ENCODE results near the gene HAS3.
"Not testable (repeated sequence)": the region's sequence is repeated elsewhere in the genome, so short reads cannot be mapped to it uniquely, and the experiment has no call there.

HAS3 gene

GRCh38 chr16:69118468-69118867 lies 13.0 kb downstream of the HAS3 start:
- Histone ChIP-seq H3K27me3 (ENCODE audit: control insufficient read depth, insufficient read depth, low read length) (no peaks in the 10 kb centered on the region), H3K4me1 (ENCODE audit: control insufficient read depth, insufficient read depth, low read length) (no peaks in the 10 kb centered on the region), H3K36me3 (ENCODE audit: control insufficient read depth, insufficient read depth, low read length) (peaks cover 83% of the 10 kb centered on the region), H3K9ac (ENCODE audit: low read depth, low read length) (no peak overlapping the region), H3K27ac (ENCODE audit: low read depth, low read length) (no peak overlapping the region), H3K4me3 (ENCODE audit: low read depth, low read length) (no peak overlapping the region), H3K9me3 (ENCODE audit: control insufficient read depth, insufficient read depth, low read length) (no peaks in the 10 kb centered on the region)

GRCh38 chr16:69118994-69119393 lies 13.5 kb downstream of the HAS3 start:
- Histone ChIP-seq H3K27me3 (ENCODE audit: control insufficient read depth, insufficient read depth, low read length) (no peaks in the 10 kb centered on the region), H3K9ac (ENCODE audit: low read depth, low read length) (no peak overlapping the region), H3K36me3 (ENCODE audit: control insufficient read depth, insufficient read depth, low read length) (peaks cover 77% of the 10 kb centered on the region), H3K4me1 (ENCODE audit: control insufficient read depth, insufficient read depth, low read length) (no peaks in the 10 kb centered on the region), H3K4me3 (ENCODE audit: low read depth, low read length) (no peak overlapping the region), H3K27ac (ENCODE audit: low read depth, low read length) (no peak overlapping the region), H3K9me3 (ENCODE audit: control insufficient read depth, insufficient read depth, low read length) (no peaks in the 10 kb centered on the region)

GRCh38 chr16:69119536-69119935 lies 14.1 kb downstream of the HAS3 start:
- Histone ChIP-seq H3K4me3 (ENCODE audit: low read depth, low read length) (no peak overlapping the region), H3K36me3 (ENCODE audit: control insufficient read depth, insufficient read depth, low read length) (peaks cover 72% of the 10 kb centered on the region), H3K9ac (ENCODE audit: low read depth, low read length) (no peak overlapping the region), H3K27ac (ENCODE audit: low read depth, low read length) (no peak overlapping the region), H3K4me1 (ENCODE audit: control insufficient read depth, insufficient read depth, low read length) (no peaks in the 10 kb centered on the region), H3K9me3 (ENCODE audit: control insufficient read depth, insufficient read depth, low read length) (no peaks in the 10 kb centered on the region), H3K27me3 (ENCODE audit: control insufficient read depth, insufficient read depth, low read length) (no peaks in the 10 kb centered on the region)

GRCh38 chr16:69120096-69120664 lies 14.7 kb downstream of the HAS3 start:
- H3K4me1 ChIP-seq (ENCODE audit: control insufficient read depth, insufficient read depth, low read length), result no peaks in the 10 kb centered on the region
- H3K36me3 ChIP-seq (ENCODE audit: control insufficient read depth, insufficient read depth, low read length), result peaks cover 65% of the 10 kb centered on the region
- no peaks in the 10 kb centered on the region for H3K9me3 ChIP-seq (ENCODE audit: control insufficient read depth, insufficient read depth, low read length)
- no peak overlapping the region for H3K9ac ChIP-seq (ENCODE audit: low read depth, low read length)
- no peak overlapping the region for H3K27ac ChIP-seq (ENCODE audit: low read depth, low read length)
- no peaks in the 10 kb centered on the region for H3K27me3 ChIP-seq (ENCODE audit: control insufficient read depth, insufficient read depth, low read length)
- no peak overlapping the region for H3K4me3 ChIP-seq (ENCODE audit: low read depth, low read length)

GRCh38 chr16:69123910-69124309 lies 18.5 kb downstream of the HAS3 start:
- H3K36me3 ChIP-seq (ENCODE audit: control insufficient read depth, insufficient read depth, low read length), result peaks cover 38% of the 10 kb centered on the region
- no peak overlapping the region for H3K9ac ChIP-seq (ENCODE audit: low read depth, low read length)
- no peak overlapping the region for H3K4me3 ChIP-seq (ENCODE audit: low read depth, low read length)
- no peaks in the 10 kb centered on the region for H3K4me1 ChIP-seq (ENCODE audit: control insufficient read depth, insufficient read depth, low read length)
- H3K27me3 ChIP-seq (ENCODE audit: control insufficient read depth, insufficient read depth, low read length), result no peaks in the 10 kb centered on the region
- H3K27ac ChIP-seq (ENCODE audit: low read depth, low read length), result no peak overlapping the region
- no peaks in the 10 kb centered on the region for H3K9me3 ChIP-seq (ENCODE audit: control insufficient read depth, insufficient read depth, low read length)

- H3K27me3 ChIP-seq (ENCODE audit: control insufficient read depth, insufficient read depth, low read length); H3K4me1 ChIP-seq (ENCODE audit: control insufficient read depth, insufficient read depth, low read length); H3K4me3 ChIP-seq (ENCODE audit: low read depth, low read length); H3K27ac ChIP-seq (ENCODE audit: low read depth, low read length); H3K9ac ChIP-seq (ENCODE audit: low read depth, low read length); H3K9me3 ChIP-seq (ENCODE audit: control insufficient read depth, insufficient read depth, low read length): not testable (repeated sequence)
- H3K36me3 ChIP-seq (ENCODE audit: control insufficient read depth, insufficient read depth, low read length), result peaks cover 33% of the 10 kb centered on the region
Observed at GRCh38 chr16:69124406-69124805, 19.0 kb downstream of the HAS3 start.

- not testable (repeated sequence) for H3K27me3 ChIP-seq (ENCODE audit: control insufficient read depth, insufficient read depth, low read length); H3K9ac ChIP-seq (ENCODE audit: low read depth, low read length); H3K4me1 ChIP-seq (ENCODE audit: control insufficient read depth, insufficient read depth, low read length); H3K4me3 ChIP-seq (ENCODE audit: low read depth, low read length); H3K27ac ChIP-seq (ENCODE audit: low read depth, low read length); H3K9me3 ChIP-seq (ENCODE audit: control insufficient read depth, insufficient read depth, low read length)
- peaks cover 27% of the 10 kb centered on the region for H3K36me3 ChIP-seq (ENCODE audit: control insufficient read depth, insufficient read depth, low read length)
Observed at GRCh38 chr16:69124961-69125360, 19.5 kb downstream of the HAS3 start.

- no peaks in the 10 kb centered on the region for H3K9me3 ChIP-seq (ENCODE audit: control insufficient read depth, insufficient read depth, low read length)
- no peak overlapping the region for H3K4me3 ChIP-seq (ENCODE audit: low read depth, low read length)
- no peak overlapping the region for H3K27ac ChIP-seq (ENCODE audit: low read depth, low read length)
- no peaks in the 10 kb centered on the region for H3K27me3 ChIP-seq (ENCODE audit: control insufficient read depth, insufficient read depth, low read length)
- peaks cover 11% of the 10 kb centered on the region for H3K4me1 ChIP-seq (ENCODE audit: control insufficient read depth, insufficient read depth, low read length)
- H3K9ac ChIP-seq (ENCODE audit: low read depth, low read length), result no peak overlapping the region; the same call in 1 of the 2 replicates
- H3K36me3 ChIP-seq (ENCODE audit: control insufficient read depth, insufficient read depth, low read length), result peaks cover 15% of the 10 kb centered on the region
Observed at GRCh38 chr16:69126221-69126620, 20.8 kb downstream of the HAS3 start.

GRCh38 chr16:69126801-69127200 lies 21.3 kb downstream of the HAS3 start:
- H3K4me3 ChIP-seq (ENCODE audit: low read depth, low read length); H3K27me3 ChIP-seq (ENCODE audit: control insufficient read depth, insufficient read depth, low read length); H3K9ac ChIP-seq (ENCODE audit: low read depth, low read length); H3K9me3 ChIP-seq (ENCODE audit: control insufficient read depth, insufficient read depth, low read length); H3K27ac ChIP-seq (ENCODE audit: low read depth, low read length): not testable (repeated sequence)
- H3K36me3 ChIP-seq (ENCODE audit: control insufficient read depth, insufficient read depth, low read length), result peaks cover 12% of the 10 kb centered on the region
- peaks cover 11% of the 10 kb centered on the region for H3K4me1 ChIP-seq (ENCODE audit: control insufficient read depth, insufficient read depth, low read length)

- H3K9me3 ChIP-seq (ENCODE audit: control insufficient read depth, insufficient read depth, low read length), result no peaks in the 10 kb centered on the region
- H3K9ac ChIP-seq (ENCODE audit: low read depth, low read length), result no peak overlapping the region
- H3K27me3 ChIP-seq (ENCODE audit: control insufficient read depth, insufficient read depth, low read length), result no peaks in the 10 kb centered on the region
- H3K27ac ChIP-seq (ENCODE audit: low read depth, low read length), result no peak overlapping the region
- peaks cover 9% of the 10 kb centered on the region; the same call in 1 of the 2 replicates for H3K36me3 ChIP-seq (ENCODE audit: control insufficient read depth, insufficient read depth, low read length)
- H3K4me3 ChIP-seq (ENCODE audit: low read depth, low read length), result no peak overlapping the region
- H3K4me1 ChIP-seq (ENCODE audit: control insufficient read depth, insufficient read depth, low read length), result peaks cover 11% of the 10 kb centered on the region
Observed at GRCh38 chr16:69127966-69128510, 22.6 kb downstream of the HAS3 start.

- peak overlapping the region; percentile 82 for H3K4me3 ChIP-seq (ENCODE audit: low read depth, low read length)
- no peak overlapping the region for H3K27ac ChIP-seq (ENCODE audit: low read depth, low read length)
- H3K9me3 ChIP-seq (ENCODE audit: control insufficient read depth, insufficient read depth, low read length), result no peaks in the 10 kb centered on the region
- no peak overlapping the region; the same call in 1 of the 2 replicates for H3K9ac ChIP-seq (ENCODE audit: low read depth, low read length)
- H3K36me3 ChIP-seq (ENCODE audit: control insufficient read depth, insufficient read depth, low read length), result peaks cover 22% of the 10 kb centered on the region
- H3K27me3 ChIP-seq (ENCODE audit: control insufficient read depth, insufficient read depth, low read length), result no peaks in the 10 kb centered on the region
- peaks cover 20% of the 10 kb centered on the region for H3K4me1 ChIP-seq (ENCODE audit: control insufficient read depth, insufficient read depth, low read length)
Observed at GRCh38 chr16:69130461-69130860, 25.0 kb downstream of the HAS3 start.

All from HUES48 (cell line).